Putamen (tissue), 1 donor: Measurements from ENCODE around the gene THAP10.
"Not testable (repeated sequence)": the region's sequence is repeated elsewhere in the genome, so short reads cannot be mapped to it uniquely, and the experiment has no call there.

ENCODE experiments used
- DNase-seq: peaks from one replicate; pipeline ENCODE4 v3.0.0-alpha.2; 2016; ENCODE audit warnings: low spot score

The THAP10 gene

GRCh38 chr15:70892002-70892911 lies at the start of gene THAP10, which contains the start of gene LRRC49:
Gene THAP10, minus strand, starts transcription at chr15:70892433. Its CDS starts 161 bp downstream, at chr15:70892272.
Gene LRRC49, plus strand, starts transcription at chr15:70892826. Its CDS starts 69 bp downstream, at chr15:70892895.
- DNase-seq, result peak; percentile 88

GRCh38 chr15:70936326-70936725 lies 44.1 kb upstream of the THAP10 start:
- DNase-seq, result peak; percentile 7

- DNase-seq, result no peak
These were observed 43.4 kb upstream of the THAP10 start for GRCh38 chr15:70935631-70936030.

GRCh38 chr15:70933411-70933810 lies 41.2 kb upstream of the THAP10 start:
- DNase-seq, result no peak

GRCh38 chr15:70932397-70932796 lies 40.2 kb upstream of the THAP10 start:
- DNase-seq, result no peak

GRCh38 chr15:70931821-70932220 lies 39.6 kb upstream of the THAP10 start:
- DNase-seq, result no peak

- DNase-seq, result not testable (repeated sequence)
These were observed 34.7 kb upstream of the THAP10 start for GRCh38 chr15:70926914-70927313.

GRCh38 chr15:70923311-70924080 lies 31.3 kb upstream of the THAP10 start:
- DNase-seq, result no peak

GRCh38 chr15:70922119-70922518 lies 29.9 kb upstream of the THAP10 start:
- no peak for DNase-seq

GRCh38 chr15:70920981-70921696 lies 28.9 kb upstream of the THAP10 start:
- DNase-seq, result no peak

- no peak for DNase-seq
These were observed 25.7 kb upstream of the THAP10 start for GRCh38 chr15:70917955-70918354.

- DNase-seq, result no peak
These were observed 24.3 kb upstream of the THAP10 start for GRCh38 chr15:70916531-70916930.

GRCh38 chr15:70912187-70912586 lies 20.0 kb upstream of the THAP10 start:
- DNase-seq, result no peak

- DNase-seq, result no peak
These were observed 18.7 kb upstream of the THAP10 start for GRCh38 chr15:70910958-70911357.

- no peak for DNase-seq
These were observed 15.7 kb upstream of the THAP10 start for GRCh38 chr15:70907784-70908471.

- no peak for DNase-seq
These were observed 14.6 kb upstream of the THAP10 start for GRCh38 chr15:70906842-70907241.

GRCh38 chr15:70902107-70902506 lies 9.9 kb upstream of the THAP10 start:
- DNase-seq, result no peak

GRCh38 chr15:70892912-70893560 lies 803 bp upstream of the THAP10 start:
- no peak for DNase-seq

- DNase-seq, result no peak
These were observed 9.9 kb downstream of the THAP10 start for GRCh38 chr15:70882361-70882760.

- no peak for DNase-seq
These were observed 11.5 kb downstream of the THAP10 start for GRCh38 chr15:70880781-70881180.

- DNase-seq, result no peak
These were observed 12.8 kb downstream of the THAP10 start for GRCh38 chr15:70879401-70879800.
